Naive thymus-derived CD4-positive, alpha-beta T cell (primary cell): Measurements from ENCODE around the gene HDAC4. TPM values are rescaled to one million over a fixed set of nuclear protein-coding genes. Genes with fewer than 3 reads are reported as not detected.

ENCODE experiments used
- ATAC-seq: fragments of 150-1000 bp; cut with Tn5 transposase; 2 replicates; pipeline ENCODE4 v1.10.0; 2021; ENCODE audit warnings: mild to moderate bottlenecking, moderate library complexity
- CTCF ChIA-PET: fragments of 350-600 bp; sonication (Branson Sonifier 250); formaldehyde crosslinking; loops from one replicate; lab custom pipeline; 2021; ENCODE audit warnings: antibody characterized with exemption; lab: Charles Lee
- POLR2A ChIA-PET: fragments of 350-600 bp; sonication (Branson Sonifier 250); formaldehyde crosslinking; loops from one replicate; lab custom pipeline; 2021; ENCODE audit warnings: antibody characterized with exemption, inconsistent platforms; lab: Charles Lee
- DNase-seq, 9 donors: peaks; one replicate each; pipeline versions ENCODE4 v3.0.0 to v3.0.0-alpha.2; 2020 to 2022; ENCODE audit warnings: mixed read lengths in 1 of 9
- H3K27ac ChIP-seq: one replicate; pipeline ENCODE4 v1.7.0; 2013; ENCODE audit warnings: mild to moderate bottlenecking, low read depth, low read length, moderate library complexity
- H3K27me3 ChIP-seq, 2 donors: one replicate each; pipeline ENCODE4 v1.7.0; 2013; ENCODE audit warnings: low read length in 2 of 2, mild to moderate bottlenecking in 2 of 2, moderate library complexity in 2 of 2; ENCODE audit not compliant: control insufficient read depth in 2 of 2, insufficient read depth in 2 of 2
- H3K36me3 ChIP-seq, 3 experiments: 1 replicate in 2 of 3; 2 replicates in 1 of 3; pipeline ENCODE4 v1.7.0; 2013; ENCODE audit warnings: low read length in 3 of 3, mild to moderate bottlenecking in 3 of 3, moderate library complexity in 1 of 3; ENCODE audit not compliant: insufficient read depth in 3 of 3, control insufficient read depth in 2 of 3
- H3K4me1 ChIP-seq, 2 donors: one replicate each; pipeline ENCODE4 v1.7.0; 2013; ENCODE audit warnings: low read length in 2 of 2, mild to moderate bottlenecking in 2 of 2, moderate library complexity in 1 of 2; ENCODE audit not compliant: control insufficient read depth in 2 of 2, insufficient read depth in 2 of 2
- H3K4me3 ChIP-seq: 2 replicates; pipeline ENCODE4 v1.7.0; 2013; ENCODE audit warnings: mild to moderate bottlenecking, low read length
- H3K9me3 ChIP-seq, 3 experiments: 1 replicate in 2 of 3; 2 replicates in 1 of 3; pipeline ENCODE4 v1.7.0; 2013; ENCODE audit warnings: low read length in 3 of 3; ENCODE audit not compliant: control insufficient read depth in 2 of 3
- H3K27ac Mint-ChIP-seq, 9 donors: one replicate each; pipeline ENCODE4 v1.8.0; 2020 to 2022; ENCODE audit warnings: mixed read lengths in 9 of 9, mild to moderate bottlenecking in 8 of 9, moderate library complexity in 5 of 9, inconsistent platforms in 2 of 9
- H3K27me3 Mint-ChIP-seq, 5 donors: one replicate each; pipeline ENCODE4 v1.8.0; 2021 to 2022; ENCODE audit warnings: mixed read lengths in 5 of 5, mild to moderate bottlenecking in 1 of 5
- H3K36me3 Mint-ChIP-seq, 5 donors: one replicate each; pipeline ENCODE4 v1.8.0; 2020 to 2022; ENCODE audit warnings: mixed read lengths in 5 of 5, mild to moderate bottlenecking in 3 of 5, inconsistent platforms in 1 of 5
- H3K4me1 Mint-ChIP-seq, 7 donors: one replicate each; pipeline ENCODE4 v1.8.0; 2020 to 2022; ENCODE audit warnings: mixed read lengths in 7 of 7, mild to moderate bottlenecking in 3 of 7, inconsistent platforms in 1 of 7
- H3K4me3 Mint-ChIP-seq, 10 donors: one replicate each; pipeline ENCODE4 v1.8.0; 2020 to 2022; ENCODE audit warnings: mild to moderate bottlenecking in 10 of 10, mixed read lengths in 10 of 10, moderate library complexity in 6 of 10, inconsistent platforms in 2 of 10
- H3K9me3 Mint-ChIP-seq, 11 donors: one replicate each; pipeline ENCODE4 v1.8.0; 2020 to 2022; ENCODE audit warnings: mixed read lengths in 11 of 11, mild to moderate bottlenecking in 4 of 11, inconsistent platforms in 1 of 11, moderate library complexity in 1 of 11
- intact Hi-C, 2 donors: fragments of 100-400 bp; cut with micrococcal nuclease; formaldehyde crosslinking; loops; one replicate each; pipeline ENCODE4 v1.15.1; 2023
- polyA plus RNA-seq, 2 donors: library from polyadenylated mRNA; unstranded; fragments of 300-500 nt; fragmentation: Illumina TruSeq; gene quantifications; one replicate each; pipeline ENCODE4 v1.2.3, GENCODE V29; 2021
- total RNA-seq, 6 experiments: library from RNA in 5 of 6; stranded (reverse) in 5 of 6; gene quantifications; 1 replicate in 5 of 6; 2 replicates in 1 of 6; pipeline ENCODE4 v1.2.3 and lab custom pipeline; 2021 to 2026

HDAC4 gene
- total and polyA plus RNA-seq, 7 experiments from 2014 or later: 7.4 to 101 (median 55.3) TPM

GRCh38 chr2:239113615-239114014 is 287.2 kb downstream of the HDAC4 start:
- peaks cover 0 to 13% (median 2%) of the 10 kb centered on the region in 7 donors for H3K4me1 Mint-ChIP-seq
- H3K9me3 ChIP-seq: no peaks in the 10 kb centered on the region
- no peak overlapping the region for H3K27ac ChIP-seq
- H3K9me3 Mint-ChIP-seq: peaks cover 0 to 3% (median 0%) of the 10 kb centered on the region in 11 donors
- H3K4me3 Mint-ChIP-seq: peak overlapping the region in 1 of 10 donors; percentile 8
- no peak overlapping the region for H3K27ac Mint-ChIP-seq
- intact Hi-C loops: no loop called here
- POLR2A ChIA-PET: no interaction called here
- H3K36me3 ChIP-seq: peaks cover 0 to 58% (median 24%) of the 10 kb centered on the region in 3 experiments
- H3K4me3 ChIP-seq: no peak overlapping the region
- peaks cover 4 to 11% (median 5%) of the 10 kb centered on the region in 5 donors for H3K36me3 Mint-ChIP-seq
- no peaks in the 10 kb centered on the region for H3K27me3 ChIP-seq
- H3K4me1 ChIP-seq: no peaks in the 10 kb centered on the region
- no peak for DNase-seq
- CTCF ChIA-PET: no interaction called here
- H3K27me3 Mint-ChIP-seq: no peaks in the 10 kb centered on the region
- no peak for ATAC-seq

DNA sequence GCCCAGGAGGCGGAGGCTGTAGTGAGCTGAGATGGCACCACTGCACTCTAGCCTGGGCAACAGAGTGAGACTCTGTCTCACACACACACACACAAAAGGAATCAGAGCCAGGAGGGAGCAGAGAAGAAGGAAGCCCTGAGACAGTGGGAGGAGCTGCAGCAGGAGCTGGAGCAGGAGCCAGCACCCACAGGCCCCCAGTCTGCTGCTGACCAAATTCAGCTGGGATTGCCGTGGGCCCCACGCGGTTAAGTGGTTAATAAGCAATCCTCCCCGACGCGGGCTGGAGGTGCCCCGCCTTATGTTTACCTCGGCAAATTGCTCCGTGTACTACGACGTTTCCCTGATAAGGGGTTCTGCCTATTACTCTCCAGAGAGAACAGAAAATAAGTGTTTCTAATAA is 287.6 kb downstream of the HDAC4 start:
- no peaks in the 10 kb centered on the region for H3K9me3 ChIP-seq
- H3K4me3 ChIP-seq: no peak overlapping the region
- ChIA-PET POLR2A (no interaction called here), CTCF (no interaction called here)
- peaks cover 4 to 11% (median 5%) of the 10 kb centered on the region in 5 donors for H3K36me3 Mint-ChIP-seq
- H3K4me1 ChIP-seq: no peaks in the 10 kb centered on the region
- H3K36me3 ChIP-seq: peaks cover 0 to 63% (median 24%) of the 10 kb centered on the region in 3 experiments
- H3K4me1 Mint-ChIP-seq: peaks cover 0 to 13% (median 0%) of the 10 kb centered on the region in 7 donors
- ATAC-seq (no peak), DNase-seq (no peak)
- peaks cover 0 to 3% (median 0%) of the 10 kb centered on the region in 11 donors for H3K9me3 Mint-ChIP-seq
- intact Hi-C loops: no loop called here
- no peaks in the 10 kb centered on the region for H3K27me3 Mint-ChIP-seq
- no peaks in the 10 kb centered on the region for H3K27me3 ChIP-seq
- H3K4me3 Mint-ChIP-seq: no peak overlapping the region
- H3K27ac Mint-ChIP-seq: no peak overlapping the region
- H3K27ac ChIP-seq: no peak overlapping the region

GRCh38 chr2:239112127-239112774 is 288.6 kb downstream of the HDAC4 start:
- CTCF ChIA-PET: no interaction called here
- Histone ChIP-seq H3K27me3 (no peaks in the 10 kb centered on the region), H3K9me3 (no peaks in the 10 kb centered on the region), H3K4me1 (no peaks in the 10 kb centered on the region), H3K27ac (no peak overlapping the region), H3K4me3 (no peak overlapping the region), H3K36me3 (peaks cover 0 to 72% (median 27%) of the 10 kb centered on the region in 3 experiments)
- H3K4me1 Mint-ChIP-seq: peaks cover 0 to 13% (median 0%) of the 10 kb centered on the region in 7 donors
- no peaks in the 10 kb centered on the region for H3K27me3 Mint-ChIP-seq
- intact Hi-C loops: no loop called here
- H3K27ac Mint-ChIP-seq: no peak overlapping the region
- H3K4me3 Mint-ChIP-seq: no peak overlapping the region
- POLR2A ChIA-PET: no interaction called here
- peaks cover 4 to 14% (median 5%) of the 10 kb centered on the region in 5 donors for H3K36me3 Mint-ChIP-seq
- ATAC-seq: no peak
- H3K9me3 Mint-ChIP-seq: peaks cover 0 to 3% (median 0%) of the 10 kb centered on the region in 11 donors
- DNase-seq: no peak

GRCh38 chr2:239111401-239112100 is 289.3 kb downstream of the HDAC4 start:
- H3K36me3 ChIP-seq: peaks cover 0 to 79% (median 27%) of the 10 kb centered on the region in 3 experiments
- Mint-ChIP-seq H3K9me3 (no peaks in the 10 kb centered on the region), H3K4me3 (no peak overlapping the region), H3K27ac (no peak overlapping the region), H3K27me3 (no peaks in the 10 kb centered on the region), H3K36me3 (peaks cover 4 to 17% (median 5%) of the 10 kb centered on the region in 5 donors), H3K4me1 (peaks cover 0 to 9% (median 0%) of the 10 kb centered on the region in 7 donors)
- ATAC-seq (no peak), DNase-seq (no peak)
- no peaks in the 10 kb centered on the region for H3K9me3 ChIP-seq
- H3K27ac ChIP-seq: no peak overlapping the region
- no peak overlapping the region for H3K4me3 ChIP-seq
- H3K27me3 ChIP-seq: no peaks in the 10 kb centered on the region
- CTCF ChIA-PET: no interaction called here
- no peaks in the 10 kb centered on the region for H3K4me1 ChIP-seq
- POLR2A ChIA-PET: no interaction called here
- intact Hi-C loops: no loop called here

DNA sequence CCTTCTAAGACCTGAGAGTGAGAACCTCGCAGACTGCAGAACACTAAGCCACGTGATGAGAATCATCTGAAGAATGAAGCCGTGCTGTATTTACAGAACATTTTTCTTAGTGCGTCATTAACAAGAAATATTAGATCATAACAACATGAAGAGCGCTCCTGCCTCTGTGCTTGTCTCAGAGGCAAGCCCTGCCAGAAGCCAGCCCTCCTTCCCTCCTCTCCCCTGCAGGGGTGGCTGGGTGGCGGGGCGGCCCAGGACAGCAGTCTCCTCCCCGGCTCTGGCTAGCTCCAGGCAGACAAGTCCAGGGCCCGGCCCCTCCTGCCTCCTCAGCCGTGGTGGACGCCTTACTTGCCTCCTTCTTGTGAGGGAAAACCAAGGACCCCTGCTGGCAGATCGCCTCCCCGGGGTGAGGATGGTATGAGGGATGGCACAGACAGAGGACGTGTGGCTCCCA is 290.2 kb downstream of the HDAC4 start:
- Mint-ChIP-seq H3K4me3 (no peak overlapping the region), H3K4me1 (peaks cover 0 to 2% (median 0%) of the 10 kb centered on the region in 7 donors), H3K9me3 (no peaks in the 10 kb centered on the region), H3K27ac (no peak overlapping the region), H3K36me3 (peaks cover 4 to 17% (median 5%) of the 10 kb centered on the region in 5 donors), H3K27me3 (no peaks in the 10 kb centered on the region)
- ChIA-PET POLR2A (no interaction called here), CTCF (no interaction called here)
- DNase-seq (no peak), ATAC-seq (no peak)
- Histone ChIP-seq H3K27ac (no peak overlapping the region), H3K36me3 (peaks cover 0 to 88% (median 27%) of the 10 kb centered on the region in 3 experiments), H3K9me3 (no peaks in the 10 kb centered on the region), H3K4me3 (no peak overlapping the region), H3K4me1 (no peaks in the 10 kb centered on the region), H3K27me3 (no peaks in the 10 kb centered on the region)
- intact Hi-C loops: no loop called here

- ChIA-PET POLR2A (no interaction called here), CTCF (no interaction called here)
- Mint-ChIP-seq H3K9me3 (no peaks in the 10 kb centered on the region), H3K27me3 (no peaks in the 10 kb centered on the region), H3K27ac (no peak overlapping the region), H3K4me3 (no peak overlapping the region), H3K4me1 (no peaks in the 10 kb centered on the region), H3K36me3 (peaks cover 3 to 14% (median 5%) of the 10 kb centered on the region in 5 donors)
- ATAC-seq: no peak
- no peaks in the 10 kb centered on the region for H3K4me1 ChIP-seq
- H3K27ac ChIP-seq: no peak overlapping the region
- peaks cover 0 to 92% (median 23%) of the 10 kb centered on the region in 3 experiments for H3K36me3 ChIP-seq
- no peak overlapping the region for H3K4me3 ChIP-seq
- no peaks in the 10 kb centered on the region for H3K27me3 ChIP-seq
- intact Hi-C loops: no loop called here
- DNase-seq: no peak
- no peaks in the 10 kb centered on the region for H3K9me3 ChIP-seq
Measured at GRCh38 chr2:239109928-239110545, 290.8 kb downstream of the HDAC4 start.
